Activated T-helper 17 cell treated with anti-CD3 and anti-CD28 coated beads, Interleukin-2, amount 50 U/mL, for 72 hours (primary cell): Measurements from ENCODE around the gene RECQL5. TPM values are rescaled to one million over a fixed set of nuclear protein-coding genes. Genes with fewer than 3 reads are reported as not detected.
"Not testable (repeated sequence)": the region's sequence is repeated elsewhere in the genome, so short reads cannot be mapped to it uniquely, and the experiment has no call there.

ENCODE experiments used
- ATAC-seq: fragments of 150-1000 bp; cut with Tn5 transposase; replicated peaks from 2 replicates; pipeline ENCODE4 v1.10.0; 2021; ENCODE audit warnings: mild to moderate bottlenecking, moderate library complexity
- H3K27ac Mint-ChIP-seq: one replicate; pipeline ENCODE4 v1.8.0; 2022; ENCODE audit warnings: mixed read lengths
- H3K27me3 Mint-ChIP-seq: one replicate; pipeline ENCODE4 v1.8.0; 2022; ENCODE audit warnings: mixed read lengths
- H3K36me3 Mint-ChIP-seq: one replicate; pipeline ENCODE4 v1.8.0; 2022; ENCODE audit warnings: low read depth, mild to moderate bottlenecking, mixed read lengths
- H3K4me1 Mint-ChIP-seq: one replicate; pipeline ENCODE4 v1.8.0; 2022; ENCODE audit warnings: mixed read lengths
- H3K4me3 Mint-ChIP-seq: one replicate; pipeline ENCODE4 v1.8.0; 2022; ENCODE audit warnings: mild to moderate bottlenecking, mixed read lengths
- H3K9me3 Mint-ChIP-seq: one replicate; pipeline ENCODE4 v1.8.0; 2022; ENCODE audit warnings: mixed read lengths
- total RNA-seq, 2 donors: library from RNA; stranded (reverse); gene quantifications; one replicate each; pipeline ENCODE4 v1.2.3, GENCODE V29; 2022

The RECQL5 gene
- total RNA-seq, 2 donors from 2014 or later, result 29.7 to 35.6 TPM

DNA sequence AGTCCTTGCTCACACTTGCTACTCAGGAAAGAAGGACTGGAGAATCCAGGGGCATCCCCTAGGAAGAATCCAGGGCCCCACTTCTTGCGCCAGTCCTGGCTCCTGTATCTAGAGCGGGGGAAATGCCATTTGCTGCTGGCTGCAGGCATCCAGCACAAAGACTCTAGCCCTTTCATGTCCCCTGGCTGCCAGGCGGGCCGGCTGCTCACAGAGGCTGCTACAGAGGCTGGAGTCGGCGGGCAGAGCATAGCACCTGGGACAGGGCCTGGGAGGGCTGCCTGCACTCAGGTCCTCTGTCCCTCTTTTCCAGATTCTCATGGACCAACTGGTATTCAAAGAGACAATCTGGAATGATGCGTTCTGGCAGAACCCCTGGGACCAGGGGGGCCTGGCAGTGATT, 19.9 kb downstream of the RECQL5 start:
- no peak overlapping the region for H3K27ac Mint-ChIP-seq
- H3K4me1 Mint-ChIP-seq, result no peaks in the 10 kb centered on the region
- H3K9me3 Mint-ChIP-seq, result no peaks in the 10 kb centered on the region
- ATAC-seq, result no peak
- peaks cover 32% of the 10 kb centered on the region for H3K36me3 Mint-ChIP-seq
- no peaks in the 10 kb centered on the region for H3K27me3 Mint-ChIP-seq
- no peak overlapping the region for H3K4me3 Mint-ChIP-seq

GRCh38 chr17:75646638-75646992, 20.3 kb downstream of the RECQL5 start:
- no peak for ATAC-seq
- H3K27me3 Mint-ChIP-seq, result no peaks in the 10 kb centered on the region
- H3K9me3 Mint-ChIP-seq, result no peaks in the 10 kb centered on the region
- no peaks in the 10 kb centered on the region for H3K4me1 Mint-ChIP-seq
- no peak overlapping the region for H3K4me3 Mint-ChIP-seq
- no peak overlapping the region for H3K27ac Mint-ChIP-seq
- peaks cover 30% of the 10 kb centered on the region for H3K36me3 Mint-ChIP-seq

DNA sequence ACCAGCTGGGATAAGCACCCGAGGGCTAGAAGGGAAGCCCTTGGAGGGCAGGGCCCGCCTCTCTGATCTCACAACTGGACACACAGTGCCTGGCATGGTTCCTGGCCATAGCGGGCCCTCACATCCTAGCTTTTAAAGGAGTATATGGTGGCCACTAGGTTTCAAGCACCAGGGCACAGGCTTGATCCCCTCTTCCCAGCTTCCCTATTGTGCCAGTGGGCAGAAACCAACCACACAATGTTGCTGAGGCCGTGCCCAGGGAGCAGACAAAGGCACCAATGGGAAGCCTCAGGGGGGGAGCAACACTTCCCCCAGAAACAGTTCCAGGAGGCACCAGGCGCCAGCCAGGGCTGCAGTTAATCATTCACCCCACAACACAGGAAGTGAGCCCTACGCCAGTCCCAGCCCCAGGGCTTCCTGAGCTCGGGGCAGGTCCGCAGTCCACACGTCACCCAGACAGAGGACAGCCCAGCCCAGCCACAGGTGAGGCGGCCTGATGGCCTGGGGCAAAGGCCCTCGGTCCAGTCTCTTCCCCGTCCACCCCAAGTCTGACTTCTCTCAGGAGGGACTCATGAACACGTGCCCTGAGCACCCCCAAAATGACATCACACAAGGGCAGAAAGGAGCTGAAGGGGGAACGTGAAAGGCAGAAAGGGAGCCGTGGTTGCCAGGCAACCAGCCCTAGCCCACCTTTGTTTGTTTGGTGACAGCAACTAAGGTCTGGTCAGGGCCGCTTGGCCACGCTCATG, 20.9 kb downstream of the RECQL5 start:
- Mint-ChIP-seq H3K36me3 (peaks cover 25% of the 10 kb centered on the region), H3K4me1 (no peaks in the 10 kb centered on the region), H3K9me3 (no peaks in the 10 kb centered on the region), H3K27ac (peak overlapping the region; percentile 65), H3K27me3 (no peaks in the 10 kb centered on the region), H3K4me3 (no peak overlapping the region)
- ATAC-seq, result peak; percentile 40

- Mint-ChIP-seq H3K36me3 (peaks cover 19% of the 10 kb centered on the region), H3K4me3 (no peak overlapping the region), H3K27ac (peak overlapping the region; percentile 65), H3K4me1 (no peaks in the 10 kb centered on the region), H3K27me3 (no peaks in the 10 kb centered on the region), H3K9me3 (no peaks in the 10 kb centered on the region)
- ATAC-seq, result no peak
Measured at GRCh38 chr17:75645501-75645888, 21.5 kb downstream of the RECQL5 start.

GRCh38 chr17:75643643-75644017, 23.3 kb downstream of the RECQL5 start:
- H3K27ac Mint-ChIP-seq, result no peak overlapping the region
- no peak for ATAC-seq
- H3K36me3 Mint-ChIP-seq, result peaks cover under 1% of the 10 kb centered on the region
- no peaks in the 10 kb centered on the region for H3K9me3 Mint-ChIP-seq
- no peaks in the 10 kb centered on the region for H3K4me1 Mint-ChIP-seq
- no peak overlapping the region for H3K4me3 Mint-ChIP-seq
- H3K27me3 Mint-ChIP-seq, result no peaks in the 10 kb centered on the region

DNA sequence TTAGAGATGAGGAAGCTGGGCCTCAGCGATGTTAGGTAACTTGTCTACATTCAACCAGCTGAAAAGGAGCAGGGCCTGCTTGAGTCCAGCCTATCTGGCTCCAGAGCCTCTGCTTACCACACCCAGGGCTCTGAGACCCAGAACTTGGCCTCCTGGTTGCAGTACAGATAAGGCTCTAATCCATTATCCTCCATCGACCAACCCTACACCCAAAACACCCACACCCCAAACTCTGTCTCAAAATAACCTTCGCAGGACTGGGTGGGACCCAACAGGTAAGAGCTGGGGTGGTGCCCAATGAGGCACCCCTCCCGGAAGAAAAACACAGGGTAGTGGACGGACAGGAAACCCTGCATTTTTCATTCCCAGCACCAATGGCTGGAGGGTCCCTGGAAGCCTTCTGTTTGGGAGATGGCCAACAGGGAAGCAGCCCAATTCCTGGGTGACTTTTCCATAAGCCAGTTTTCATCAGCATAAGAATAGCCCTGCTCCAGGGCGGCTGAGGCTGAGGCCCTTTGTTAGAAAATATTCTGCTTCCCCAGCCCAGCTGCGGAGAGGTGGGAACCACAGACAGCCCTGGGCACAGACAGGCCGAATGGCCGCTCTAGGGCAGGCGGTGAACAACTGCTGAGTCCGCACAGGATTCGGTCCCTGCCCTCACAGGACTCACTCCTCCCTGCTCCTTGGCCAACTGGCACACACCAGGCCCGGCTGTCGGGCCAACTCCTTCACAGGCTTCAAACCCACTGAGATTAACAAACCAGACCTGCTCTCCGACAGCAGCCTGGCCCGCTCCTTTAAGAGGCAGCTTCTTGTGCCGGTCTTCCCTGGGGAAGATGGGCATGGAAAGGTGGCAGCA, 23.9 kb downstream of the RECQL5 start:
- no peak overlapping the region for H3K27ac Mint-ChIP-seq
- H3K4me3 Mint-ChIP-seq, result no peak overlapping the region
- ATAC-seq, result no peak
- H3K36me3 Mint-ChIP-seq, result no peaks in the 10 kb centered on the region
- no peaks in the 10 kb centered on the region for H3K4me1 Mint-ChIP-seq
- no peaks in the 10 kb centered on the region for H3K27me3 Mint-ChIP-seq
- H3K9me3 Mint-ChIP-seq, result no peaks in the 10 kb centered on the region

GRCh38 chr17:75642182-75642783, 24.7 kb downstream of the RECQL5 start:
- H3K4me3 Mint-ChIP-seq, result no peak overlapping the region
- ATAC-seq, result no peak
- H3K27me3 Mint-ChIP-seq, result no peaks in the 10 kb centered on the region
- H3K36me3 Mint-ChIP-seq, result no peaks in the 10 kb centered on the region
- no peaks in the 10 kb centered on the region for H3K4me1 Mint-ChIP-seq
- H3K27ac Mint-ChIP-seq, result no peak overlapping the region
- H3K9me3 Mint-ChIP-seq, result no peaks in the 10 kb centered on the region

GRCh38 chr17:75641343-75641742, 25.6 kb downstream of the RECQL5 start:
- Mint-ChIP-seq H3K4me3 (no peak overlapping the region), H3K27ac (no peak overlapping the region), H3K4me1 (no peaks in the 10 kb centered on the region), H3K36me3 (no peaks in the 10 kb centered on the region), H3K27me3 (no peaks in the 10 kb centered on the region), H3K9me3 (no peaks in the 10 kb centered on the region)
- ATAC-seq, result no peak

- Mint-ChIP-seq H3K27ac (no peak overlapping the region), H3K4me1 (no peaks in the 10 kb centered on the region), H3K27me3 (no peaks in the 10 kb centered on the region), H3K36me3 (no peaks in the 10 kb centered on the region), H3K4me3 (no peak overlapping the region), H3K9me3 (no peaks in the 10 kb centered on the region)
- ATAC-seq, result no peak
Measured at GRCh38 chr17:75640556-75641119, 26.3 kb downstream of the RECQL5 start.

DNA sequence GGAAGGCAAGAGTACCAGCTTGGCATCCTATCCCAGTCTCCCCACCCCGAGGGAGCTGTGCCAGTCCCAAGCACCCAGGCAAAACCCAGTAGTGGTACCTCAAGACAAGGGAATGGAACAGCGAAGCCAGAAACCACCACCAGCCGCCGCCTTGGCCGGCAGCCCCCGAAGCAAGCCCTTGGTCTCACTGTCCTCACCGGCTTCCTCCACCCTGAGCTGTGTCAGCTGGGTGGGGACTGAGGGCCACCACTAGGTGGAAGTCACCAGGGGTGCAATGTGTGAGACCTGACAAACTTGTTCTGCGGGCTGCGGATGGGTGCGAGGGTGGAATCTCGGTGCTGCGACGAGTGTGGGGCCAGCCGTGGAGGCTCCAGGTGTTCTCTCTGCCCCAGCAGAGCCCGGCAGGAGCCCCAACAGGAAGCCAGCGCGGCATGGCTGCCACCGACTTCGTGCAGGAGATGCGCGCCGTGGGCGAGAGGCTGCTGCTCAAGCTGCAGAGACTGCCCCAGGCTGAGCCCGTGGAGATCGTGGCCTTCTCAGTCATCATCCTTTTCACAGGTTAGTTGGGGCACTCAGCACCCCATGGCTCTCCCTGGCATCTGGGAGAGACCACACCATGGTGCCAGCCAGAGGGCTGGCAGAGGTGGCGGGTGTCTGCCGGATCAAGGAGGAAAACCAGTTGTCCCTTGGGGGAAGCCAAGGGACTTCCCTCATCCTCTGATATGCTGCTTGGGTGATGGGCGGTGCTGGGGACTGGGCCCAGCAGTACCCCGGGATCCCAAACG, 27.0 kb downstream of the RECQL5 start:
- H3K4me3 Mint-ChIP-seq, result no peak overlapping the region
- no peak overlapping the region for H3K27ac Mint-ChIP-seq
- no peaks in the 10 kb centered on the region for H3K4me1 Mint-ChIP-seq
- no peaks in the 10 kb centered on the region for H3K36me3 Mint-ChIP-seq
- no peak for ATAC-seq
- H3K9me3 Mint-ChIP-seq, result no peaks in the 10 kb centered on the region
- no peaks in the 10 kb centered on the region for H3K27me3 Mint-ChIP-seq

DNA sequence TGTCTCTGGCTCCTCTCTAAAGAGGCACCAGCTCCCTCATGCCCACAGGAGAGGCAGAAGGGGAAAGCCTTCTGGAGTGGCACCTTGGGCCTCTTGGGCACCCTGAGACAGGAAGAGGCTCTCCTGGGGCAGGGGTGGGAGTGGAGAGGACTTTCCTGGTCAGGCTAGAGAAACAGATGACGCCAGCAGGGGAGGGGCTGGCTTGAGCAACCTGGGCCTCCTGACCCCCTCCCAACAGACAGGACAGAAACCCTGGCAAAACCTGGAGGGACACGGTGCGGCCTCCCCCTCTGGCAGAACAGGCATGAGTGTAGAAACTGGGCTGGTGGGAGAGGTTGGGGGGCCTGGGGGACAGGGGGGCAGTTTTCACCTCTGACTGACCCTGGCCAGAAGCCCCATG, 27.6 kb downstream of the RECQL5 start:
- Mint-ChIP-seq H3K36me3 (no peaks in the 10 kb centered on the region), H3K4me1 (no peaks in the 10 kb centered on the region)

GRCh38 chr17:75638893-75639292, 28.1 kb downstream of the RECQL5 start:
- no peak overlapping the region for H3K4me3 Mint-ChIP-seq
- no peak for ATAC-seq

More for the DNA sequence above, 27.6 kb downstream of the RECQL5 start:
- Mint-ChIP-seq H3K4me3 (no peak overlapping the region), H3K9me3 (no peaks in the 10 kb centered on the region), H3K27me3 (no peaks in the 10 kb centered on the region), H3K27ac (no peak overlapping the region)
- no peak for ATAC-seq

GRCh38 chr17:75638039-75638438, 28.9 kb downstream of the RECQL5 start:
- not testable (repeated sequence) for H3K36me3 Mint-ChIP-seq, H3K9me3 Mint-ChIP-seq, H3K27me3 Mint-ChIP-seq, H3K4me1 Mint-ChIP-seq, ATAC-seq, H3K4me3 Mint-ChIP-seq, H3K27ac Mint-ChIP-seq

More at GRCh38 chr17:75638893-75639292, 28.1 kb downstream of the RECQL5 start:
- no peaks in the 10 kb centered on the region for H3K27me3 Mint-ChIP-seq
- no peaks in the 10 kb centered on the region for H3K36me3 Mint-ChIP-seq
- no peak overlapping the region for H3K27ac Mint-ChIP-seq
- H3K4me1 Mint-ChIP-seq, result no peaks in the 10 kb centered on the region
- no peaks in the 10 kb centered on the region for H3K9me3 Mint-ChIP-seq

GRCh38 chr17:75637551-75637950, 29.4 kb downstream of the RECQL5 start:
- no peaks in the 10 kb centered on the region for H3K27me3 Mint-ChIP-seq
- ATAC-seq, result no peak
- no peak overlapping the region for H3K4me3 Mint-ChIP-seq
- H3K9me3 Mint-ChIP-seq, result no peaks in the 10 kb centered on the region
- H3K27ac Mint-ChIP-seq, result no peak overlapping the region
- H3K4me1 Mint-ChIP-seq, result no peaks in the 10 kb centered on the region
- H3K36me3 Mint-ChIP-seq, result no peaks in the 10 kb centered on the region
